WTC11 (cell line): ENCODE measurements around the gene FAT3. TPM values are rescaled to one million over a fixed set of nuclear protein-coding genes. Genes with fewer than 3 reads are reported as not detected.
A peak's percentile ranks its signal among the peaks of the same experiment; 100 is the strongest.

Experiments used
- ATAC-seq: fragments of 200-7000 bp; cut with Tn5 transposase; 2 replicates; pipeline ENCODE4 v1.10.0; 2021; ENCODE audit warnings: mild to moderate bottlenecking, moderate library complexity
- CTCF ChIA-PET: fragments of 300-600 bp; sonication (Branson Sonifier 250); formaldehyde crosslinking; loops from one replicate; lab custom pipeline; 2021; ENCODE audit warnings: antibody characterized with exemption; lab: Charles Lee
- POLR2A ChIA-PET: fragments of 350-600 bp; sonication (Branson Sonifier 250); formaldehyde crosslinking; loops from one replicate; lab custom pipeline; 2021; ENCODE audit warnings: antibody characterized with exemption; lab: Charles Lee
- DNase-seq: peaks from one replicate; pipeline ENCODE4 v3.0.0; 2021; ENCODE audit warnings: low spot score
- H3K27ac Mint-ChIP-seq: 2 replicates; pipeline ENCODE4 v1.8.0; 2021; ENCODE audit warnings: mixed read lengths
- H3K27me3 Mint-ChIP-seq: 2 replicates; pipeline ENCODE4 v1.8.0; 2021; ENCODE audit warnings: low read depth, mild to moderate bottlenecking, moderate library complexity, mixed read lengths
- H3K36me3 Mint-ChIP-seq: 2 replicates; pipeline ENCODE4 v1.8.0; 2021; ENCODE audit warnings: mixed read lengths
- H3K4me1 Mint-ChIP-seq: 2 replicates; pipeline ENCODE4 v1.8.0; 2022; ENCODE audit warnings: mixed read lengths
- H3K4me3 Mint-ChIP-seq: 2 replicates; pipeline ENCODE4 v1.8.0; 2021; ENCODE audit warnings: mild to moderate bottlenecking, moderate library complexity, mixed read lengths
- H3K9me3 Mint-ChIP-seq: 2 replicates; pipeline ENCODE4 v1.8.0; 2021; ENCODE audit warnings: mixed read lengths
- ARID4B ChIP-seq: sonication (generic); formaldehyde crosslinking; IDR thresholded peaks from 2 replicates; pipeline ENCODE4 v1.8.0; 2023; ENCODE audit warnings: missing genetic modification reagents, mild to moderate bottlenecking, borderline replicate concordance
- CBFB ChIP-seq: sonication (generic); formaldehyde crosslinking; IDR thresholded peaks from 2 replicates; pipeline ENCODE4 v1.8.1; 2022; ENCODE audit warnings: mild to moderate bottlenecking, low read depth, missing genetic modification reagents
- EMX1 ChIP-seq: fragments of 250-450 bp; sonication (Bioruptor Pico); IDR thresholded peaks from 2 replicates; pipeline ENCODE4 v1.8.0; 2021; ENCODE audit warnings: mild to moderate bottlenecking
- FOXK1 ChIP-seq: sonication (generic); formaldehyde crosslinking; IDR thresholded peaks from 2 replicates; pipeline ENCODE4 v1.8.0; 2022; ENCODE audit warnings: mild to moderate bottlenecking, moderate library complexity, missing genetic modification reagents
- FOXP4 ChIP-seq: sonication (generic); formaldehyde crosslinking; IDR thresholded peaks from 2 replicates; pipeline ENCODE4 v1.8.0; 2022; ENCODE audit warnings: mild to moderate bottlenecking, missing genetic modification reagents
- GRHL2 ChIP-seq: fragments of 250-450 bp; sonication (Bioruptor Pico); IDR thresholded peaks from 2 replicates; pipeline ENCODE4 v1.8.0; 2022; ENCODE audit warnings: mild to moderate bottlenecking, moderate library complexity; ENCODE audit not compliant: insufficient replicate concordance, severe bottlenecking
- HMGA2 ChIP-seq: fragments of 250-450 bp; sonication (Bioruptor Pico); IDR thresholded peaks from 2 replicates; pipeline ENCODE4 v1.4.0; 2021; ENCODE audit warnings: mild to moderate bottlenecking, moderate library complexity
- IRF2 ChIP-seq: sonication (generic); formaldehyde crosslinking; IDR thresholded peaks from 2 replicates; pipeline ENCODE4 v1.8.0; 2022; ENCODE audit warnings: low read depth, missing genetic modification reagents, borderline replicate concordance
- KAT7 ChIP-seq: sonication (generic); formaldehyde crosslinking; IDR thresholded peaks from 2 replicates; pipeline ENCODE4 v1.8.1; 2023; ENCODE audit warnings: missing genetic modification reagents, mild to moderate bottlenecking, borderline replicate concordance
- NFYB ChIP-seq: sonication (generic); formaldehyde crosslinking; conservative IDR thresholded peaks from 2 replicates; pipeline ENCODE4 v1.8.0; 2022; ENCODE audit warnings: low read depth, missing genetic modification reagents
- NR2C2 ChIP-seq: sonication (generic); formaldehyde crosslinking; IDR thresholded peaks from 2 replicates; pipeline ENCODE4 v1.8.0; 2022; ENCODE audit warnings: mild to moderate bottlenecking, missing genetic modification reagents
- RORB ChIP-seq: fragments of 250-450 bp; sonication (Bioruptor Pico); IDR thresholded peaks from 2 replicates; pipeline ENCODE4 v1.9.0; 2021; ENCODE audit warnings: mild to moderate bottlenecking
- SOX15 ChIP-seq: fragments of 250-450 bp; sonication (Bioruptor Pico); IDR thresholded peaks from 2 replicates; pipeline ENCODE4 v1.9.0; 2021; ENCODE audit warnings: mild to moderate bottlenecking
- ZNF138 ChIP-seq: sonication (generic); formaldehyde crosslinking; conservative IDR thresholded peaks from 2 replicates; pipeline ENCODE4 v1.8.1; 2022; ENCODE audit warnings: mild to moderate bottlenecking, moderate library complexity, missing genetic modification reagents
- total RNA-seq: library from RNA; stranded (reverse); gene quantifications from 3 replicates; pipeline ENCODE4 v1.2.3, GENCODE V29; 2021
- TF ChIP-seq, protein P1 (sequence below): sonication (generic); formaldehyde crosslinking; IDR thresholded peaks from 2 replicates; pipeline ENCODE4 v1.8.0; 2022; ENCODE audit warnings: mild to moderate bottlenecking, missing genetic modification reagents
- TF ChIP-seq, protein P2 (sequence below): sonication (generic); formaldehyde crosslinking; IDR thresholded peaks from 2 replicates; pipeline ENCODE4 v1.8.1; 2022; ENCODE audit warnings: mild to moderate bottlenecking, missing genetic modification reagents, moderate library complexity, borderline replicate concordance
- TF ChIP-seq, protein P3 (sequence below): fragments of 250-450 bp; sonication (Bioruptor Pico); IDR thresholded peaks from 2 replicates; pipeline ENCODE4 v2.1.2; 2022; ENCODE audit warnings: mild to moderate bottlenecking, moderate library complexity

FAT3 gene
- total RNA-seq, 1 experiment from 2014 or later = 30.9 TPM

DNA sequence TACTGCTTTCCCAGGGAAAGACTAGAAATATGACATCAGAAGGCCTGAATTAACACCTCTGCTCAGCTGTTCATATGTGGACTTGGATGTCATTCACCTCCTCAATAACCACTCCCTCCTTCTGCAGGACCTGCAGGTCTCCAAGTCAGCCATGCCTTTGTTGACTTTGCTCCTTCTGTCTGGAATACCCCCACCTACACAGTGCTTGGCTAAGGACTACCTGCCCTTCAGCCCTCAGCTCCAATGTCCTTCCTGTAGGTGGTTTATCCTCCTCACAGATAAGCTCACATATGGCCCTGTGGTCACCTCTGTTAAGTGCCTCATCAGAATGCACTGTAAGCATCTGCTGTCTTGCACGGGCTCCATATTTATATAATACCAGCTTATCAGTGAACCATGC lies 26.4 kb upstream of the FAT3 start (continued):
- no peak for TF ChIP-seq RORB (CRISPR knock-in tag)
- no peak for TF ChIP-seq CBFB (CRISPR knock-in tag)
- TF ChIP-seq, protein P1, sequence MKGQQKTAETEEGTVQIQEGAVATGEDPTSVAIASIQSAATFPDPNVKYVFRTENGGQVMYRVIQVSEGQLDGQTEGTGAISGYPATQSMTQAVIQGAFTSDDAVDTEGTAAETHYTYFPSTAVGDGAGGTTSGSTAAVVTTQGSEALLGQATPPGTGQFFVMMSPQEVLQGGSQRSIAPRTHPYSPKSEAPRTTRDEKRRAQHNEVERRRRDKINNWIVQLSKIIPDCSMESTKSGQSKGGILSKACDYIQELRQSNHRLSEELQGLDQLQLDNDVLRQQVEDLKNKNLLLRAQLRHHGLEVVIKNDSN = no peak
- no peak for TF ChIP-seq KAT7 (CRISPR knock-in tag)

DNA sequence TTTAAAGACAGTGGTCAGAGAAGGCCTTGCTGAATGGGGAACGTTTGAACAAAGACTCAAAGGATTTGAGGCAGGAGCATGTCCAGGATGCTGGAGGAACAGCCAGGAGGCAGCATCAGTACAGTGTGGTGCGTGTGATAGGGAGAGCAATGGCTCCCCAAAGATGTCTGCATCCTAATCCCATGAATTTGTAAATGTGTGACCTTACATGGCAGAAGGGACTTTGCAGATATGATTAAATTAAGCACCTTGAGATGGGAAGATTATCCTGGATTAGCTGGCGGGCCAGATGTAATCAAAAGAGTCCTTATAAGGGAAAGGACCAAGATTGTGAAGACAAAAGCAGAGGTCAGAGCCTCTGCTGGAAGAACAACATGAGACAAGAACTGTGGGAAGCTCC lies 24.6 kb upstream of the FAT3 start:
- no peak for DNase-seq
- H3K27ac Mint-ChIP-seq = no peak overlapping the region
- POLR2A ChIA-PET = no interaction called here
- H3K4me1 Mint-ChIP-seq = no peaks in the 10 kb centered on the region
- TF ChIP-seq SOX15 (CRISPR knock-in tag) = no peak
- no peak for TF ChIP-seq FOXK1
- TF ChIP-seq IRF2 (CRISPR knock-in tag) = no peak
- TF ChIP-seq, all 79 proteins: peak for 0
- CTCF ChIA-PET = no interaction called here
- H3K4me3 Mint-ChIP-seq = no peak overlapping the region
- H3K9me3 Mint-ChIP-seq = peaks cover 12% of the 10 kb centered on the region
- H3K27me3 Mint-ChIP-seq = no peaks in the 10 kb centered on the region; the same call in 1 of the 2 replicates
- H3K36me3 Mint-ChIP-seq = peaks cover 3% of the 10 kb centered on the region
- 0 out of 2 replicates have a peak, but pooled peaks have one; percentile 18 for ATAC-seq

- no peak for ATAC-seq
Measured at GRCh38 chr11:92204731-92205130, 19.9 kb upstream of the FAT3 start.

DNA sequence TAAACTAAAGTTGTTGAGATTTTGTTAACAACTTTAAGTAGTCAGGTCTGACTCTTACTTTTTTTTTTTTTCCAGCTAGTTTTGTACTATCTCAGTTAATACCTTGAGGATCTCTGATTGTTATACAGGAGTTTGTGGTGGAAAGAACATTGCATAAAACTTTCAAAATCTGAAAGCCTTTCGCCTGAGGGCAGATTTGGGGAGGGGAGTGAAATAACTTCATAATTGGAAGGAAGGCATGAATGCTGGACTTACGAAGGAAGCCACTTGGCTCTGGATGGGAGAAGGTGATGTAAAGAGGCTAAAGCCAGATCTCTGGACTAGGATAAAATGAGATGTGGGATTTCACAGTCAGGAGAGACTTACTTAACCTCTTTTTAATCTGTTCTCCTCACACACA lies 18.2 kb upstream of the FAT3 start:
- ChIA-PET POLR2A (no interaction called here), CTCF (no interaction called here)

More at GRCh38 chr11:92204731-92205130, 19.9 kb upstream of the FAT3 start:
- no peak for DNase-seq
- no peak for TF ChIP-seq KAT7 (CRISPR knock-in tag)
- TF ChIP-seq ARID4B (CRISPR knock-in tag) = no peak
- TF ChIP-seq, all 79 proteins: peak for 0
- ChIA-PET POLR2A (no interaction called here), CTCF (no interaction called here)
- Mint-ChIP-seq H3K27ac (no peak overlapping the region), H3K4me1 (peaks cover 14% of the 10 kb centered on the region), H3K27me3 (no peaks in the 10 kb centered on the region), H3K36me3 (peaks cover 3% of the 10 kb centered on the region), H3K4me3 (no peak overlapping the region), H3K9me3 (peaks cover 19% of the 10 kb centered on the region)

GRCh38 chr11:92211576-92212167 lies 12.9 kb upstream of the FAT3 start:
- Mint-ChIP-seq H3K27ac (no peak overlapping the region), H3K4me3 (no peak overlapping the region), H3K36me3 (no peaks in the 10 kb centered on the region), H3K4me1 (peaks cover 52% of the 10 kb centered on the region), H3K27me3 (no peaks in the 10 kb centered on the region), H3K9me3 (no peaks in the 10 kb centered on the region)
- DNase-seq (peak; percentile 52), ATAC-seq (peak; percentile 90)
- ChIA-PET POLR2A (no interaction called here), CTCF (interaction anchor here (0.6 to 1.0 kb wide), 8 partner anchors 13 to 185 kb away, joined by 3 to 7 read pairs (median 4); partner anchors contain the start of gene FAT3)
- TF ChIP-seq GRHL2 (CRISPR knock-in tag) = no peak
- TF ChIP-seq, protein P2, sequence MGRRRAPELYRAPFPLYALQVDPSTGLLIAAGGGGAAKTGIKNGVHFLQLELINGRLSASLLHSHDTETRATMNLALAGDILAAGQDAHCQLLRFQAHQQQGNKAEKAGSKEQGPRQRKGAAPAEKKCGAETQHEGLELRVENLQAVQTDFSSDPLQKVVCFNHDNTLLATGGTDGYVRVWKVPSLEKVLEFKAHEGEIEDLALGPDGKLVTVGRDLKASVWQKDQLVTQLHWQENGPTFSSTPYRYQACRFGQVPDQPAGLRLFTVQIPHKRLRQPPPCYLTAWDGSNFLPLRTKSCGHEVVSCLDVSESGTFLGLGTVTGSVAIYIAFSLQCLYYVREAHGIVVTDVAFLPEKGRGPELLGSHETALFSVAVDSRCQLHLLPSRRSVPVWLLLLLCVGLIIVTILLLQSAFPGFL = no peak
- TF ChIP-seq ZNF138 (CRISPR knock-in tag) = no peak
- TF ChIP-seq NR2C2 = no peak
- no peak for TF ChIP-seq RORB (CRISPR knock-in tag)
- TF ChIP-seq FOXP4 (CRISPR knock-in tag) = no peak
- no peak for TF ChIP-seq HMGA2
- TF ChIP-seq NFYB (CRISPR knock-in tag) = no peak
- TF ChIP-seq, protein P3, sequence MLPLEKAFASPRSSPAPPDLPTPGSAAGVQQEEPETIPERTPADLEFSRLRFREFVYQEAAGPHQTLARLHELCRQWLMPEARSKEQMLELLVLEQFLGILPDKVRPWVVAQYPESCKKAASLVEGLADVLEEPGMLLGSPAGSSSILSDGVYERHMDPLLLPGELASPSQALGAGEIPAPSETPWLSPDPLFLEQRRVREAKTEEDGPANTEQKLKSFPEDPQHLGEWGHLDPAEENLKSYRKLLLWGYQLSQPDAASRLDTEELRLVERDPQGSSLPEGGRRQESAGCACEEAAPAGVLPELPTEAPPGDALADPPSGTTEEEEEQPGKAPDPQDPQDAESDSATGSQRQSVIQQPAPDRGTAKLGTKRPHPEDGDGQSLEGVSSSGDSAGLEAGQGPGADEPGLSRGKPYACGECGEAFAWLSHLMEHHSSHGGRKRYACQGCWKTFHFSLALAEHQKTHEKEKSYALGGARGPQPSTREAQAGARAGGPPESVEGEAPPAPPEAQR = no peak

More for the DNA sequence above, 18.2 kb upstream of the FAT3 start:
- Mint-ChIP-seq H3K27ac (no peak overlapping the region), H3K9me3 (peaks cover 7% of the 10 kb centered on the region), H3K4me1 (peaks cover 17% of the 10 kb centered on the region), H3K27me3 (no peaks in the 10 kb centered on the region), H3K36me3 (no peaks in the 10 kb centered on the region), H3K4me3 (no peak overlapping the region)
- no peak for TF ChIP-seq EMX1 (CRISPR knock-in tag)
- TF ChIP-seq KAT7 (CRISPR knock-in tag) = no peak
- DNase-seq (no peak), ATAC-seq (no peak)
